GM23338 (cell line): Measurements from ENCODE around the gene ZNF892. TPM values are rescaled to one million over a fixed set of nuclear protein-coding genes. Genes with fewer than 3 reads are reported as not detected.

Experiments used
- ATAC-seq: fragments of 200-7000 bp; cut with Tn5 transposase; 3 replicates; pipeline ENCODE4 v1.9.1; 2020
- DNase-seq: peaks from one replicate; pipeline ENCODE4 v3.0.0-alpha.2; 2015; ENCODE audit warnings: low spot score
- H2AFZ ChIP-seq: fragments of 200-600 bp; sonication (generic); 2 replicates; pipeline ENCODE4 v1.8.0; 2016; ENCODE audit warnings: antibody characterized with exemption, mild to moderate bottlenecking, moderate library complexity
- H3F3A ChIP-seq: fragments of 200-600 bp; sonication (generic); replicated peaks from 2 replicates; pipeline ENCODE4 v1.8.0; 2017; ENCODE audit warnings: antibody characterized with exemption, mixed run types, low read depth
- H3K27ac ChIP-seq: fragments of 200-600 bp; sonication (generic); 2 replicates; pipeline ENCODE4 v1.6.1; 2016; ENCODE audit warnings: low read depth
- H3K27me3 ChIP-seq: fragments of 200-600 bp; sonication (generic); 2 replicates; pipeline ENCODE4 v1.8.0; 2016; ENCODE audit warnings: mild to moderate bottlenecking, mixed run types, moderate library complexity; ENCODE audit not compliant: insufficient read depth
- H3K36me3 ChIP-seq: fragments of 200-600 bp; sonication (generic); 2 replicates; pipeline ENCODE4 v1.8.0; 2016; ENCODE audit warnings: mild to moderate bottlenecking; ENCODE audit not compliant: insufficient read depth
- H3K4me1 ChIP-seq: fragments of 200-600 bp; sonication (generic); 2 replicates; pipeline ENCODE4 v1.8.0; 2016; ENCODE audit warnings: mild to moderate bottlenecking, moderate library complexity; ENCODE audit not compliant: insufficient read depth
- H3K4me2 ChIP-seq: fragments of 200-600 bp; sonication (generic); 2 replicates; pipeline ENCODE4 v1.7.1; 2017; ENCODE audit warnings: mixed run types
- H3K4me3 ChIP-seq: fragments of 200-600 bp; sonication (generic); 2 replicates; pipeline ENCODE4 v1.6.1; 2016; ENCODE audit warnings: mixed run types
- H3K79me2 ChIP-seq: fragments of 200-600 bp; sonication (generic); replicated peaks from 2 replicates; pipeline ENCODE4 v1.8.0; 2017; ENCODE audit warnings: mild to moderate bottlenecking; ENCODE audit not compliant: insufficient read depth
- H3K9me2 ChIP-seq: fragments of 200-600 bp; sonication (generic); 2 replicates; pipeline ENCODE4 v1.8.0; 2017; ENCODE audit not compliant: insufficient read depth
- H4K20me1 ChIP-seq: fragments of 200-600 bp; sonication (generic); replicated peaks from 2 replicates; pipeline ENCODE4 v1.8.0; 2017; ENCODE audit warnings: mild to moderate bottlenecking; ENCODE audit not compliant: insufficient read depth
- H3K27ac Mint-ChIP-seq: 2 replicates; pipeline ENCODE4 v1.8.0; 2020; ENCODE audit warnings: inconsistent platforms, mild to moderate bottlenecking, moderate library complexity, mixed read lengths
- H3K27me3 Mint-ChIP-seq: 3 replicates; pipeline ENCODE4 v1.8.0; 2022; ENCODE audit warnings: low read depth, mild to moderate bottlenecking, moderate library complexity, mixed read lengths, inconsistent platforms; ENCODE audit not compliant: insufficient read depth, poor library complexity
- H3K36me3 Mint-ChIP-seq: 3 replicates; pipeline ENCODE4 v1.8.0; 2021; ENCODE audit warnings: low read depth, mild to moderate bottlenecking, inconsistent platforms, moderate library complexity, mixed read lengths
- H3K4me1 Mint-ChIP-seq: 3 replicates; pipeline ENCODE4 v1.8.0; 2020; ENCODE audit warnings: mild to moderate bottlenecking, inconsistent platforms, mixed read lengths
- H3K4me3 Mint-ChIP-seq: 3 replicates; pipeline ENCODE4 v1.8.0; 2021; ENCODE audit warnings: moderate library complexity, mild to moderate bottlenecking, inconsistent platforms, mixed read lengths
- H3K9me3 Mint-ChIP-seq: 3 replicates; pipeline ENCODE4 v1.8.0; 2020; ENCODE audit warnings: moderate library complexity, mild to moderate bottlenecking, inconsistent platforms, mixed read lengths
- CTCF ChIP-seq, 2 experiments: fragments of 200-600 bp in 1 of 2; sonication (generic) in 1 of 2; conservative IDR thresholded peaks; 2 replicates each; pipeline versions ENCODE4 v1.5.1 to v1.6.1; 2016 to 2017; ENCODE audit warnings: antibody characterized with exemption in 2 of 2, low read depth in 2 of 2, mild to moderate bottlenecking in 2 of 2, moderate library complexity in 1 of 2
- EZH2 ChIP-seq: fragments of 200-600 bp; sonication (generic); IDR thresholded peaks from one replicate; pipeline ENCODE4 v1.8.0; 2017; ENCODE audit warnings: antibody characterized with exemption, mild to moderate bottlenecking, low read depth; ENCODE audit not compliant: unreplicated experiment
- EZH2phosphoT487 ChIP-seq: fragments of 200-600 bp; sonication (generic); IDR thresholded peaks from one replicate; pipeline ENCODE4 v1.8.1; 2018; ENCODE audit warnings: antibody characterized with exemption; ENCODE audit not compliant: unreplicated experiment
- JUNB ChIP-seq: IDR thresholded peaks from one replicate; pipeline ENCODE4 v1.6.1; 2016; ENCODE audit warnings: antibody characterized with exemption; ENCODE audit not compliant: unreplicated experiment
- NANOG ChIP-seq: IDR thresholded peaks from 2 replicates; pipeline ENCODE4 v1.6.1; 2016; ENCODE audit warnings: antibody characterized with exemption, borderline replicate concordance
- POLR2AphosphoS5 ChIP-seq: IDR thresholded peaks from 2 replicates; pipeline ENCODE4 v1.6.1; 2016; ENCODE audit warnings: antibody characterized with exemption, low read depth
- REST ChIP-seq: IDR thresholded peaks from one replicate; pipeline ENCODE4 v1.6.1; 2018; ENCODE audit warnings: antibody characterized with exemption; ENCODE audit not compliant: unreplicated experiment
- STAT1 ChIP-seq: IDR thresholded peaks from one replicate; pipeline ENCODE4 v1.6.1; 2016; ENCODE audit warnings: antibody characterized with exemption; ENCODE audit not compliant: unreplicated experiment
- ZNF331 ChIP-seq: fragments of 250-450 bp; sonication (Bioruptor Pico); IDR thresholded peaks from 2 replicates; pipeline ENCODE4 v1.5.0; 2020; ENCODE audit warnings: low read depth, mild to moderate bottlenecking, moderate library complexity
- ZNF462 ChIP-seq: fragments of 250-450 bp; sonication (Bioruptor Pico); IDR thresholded peaks from 2 replicates; pipeline ENCODE4 v1.5.0; 2020; ENCODE audit warnings: mild to moderate bottlenecking, moderate library complexity
- polyA plus RNA-seq: library from polyadenylated mRNA; unstranded; fragments of >200 nt; fragmentation: Nextera tagmentation; extraction: Ambion mirVana; gene quantifications from 2 replicates; pipeline ENCODE4 v1.2.1, GENCODE V29; 2016
- total RNA-seq: library from RNA; depleted of rRNA; stranded (reverse); fragments of >200 nt; shearing (Covaris generic); gene quantifications from 2 replicates; pipeline ENCODE4 v1.2.3, GENCODE V29; 2014

The ZNF892 gene
- total and polyA plus RNA-seq, 2 experiments from 2014 or later: 2.2 to 17.9 TPM

DNA sequence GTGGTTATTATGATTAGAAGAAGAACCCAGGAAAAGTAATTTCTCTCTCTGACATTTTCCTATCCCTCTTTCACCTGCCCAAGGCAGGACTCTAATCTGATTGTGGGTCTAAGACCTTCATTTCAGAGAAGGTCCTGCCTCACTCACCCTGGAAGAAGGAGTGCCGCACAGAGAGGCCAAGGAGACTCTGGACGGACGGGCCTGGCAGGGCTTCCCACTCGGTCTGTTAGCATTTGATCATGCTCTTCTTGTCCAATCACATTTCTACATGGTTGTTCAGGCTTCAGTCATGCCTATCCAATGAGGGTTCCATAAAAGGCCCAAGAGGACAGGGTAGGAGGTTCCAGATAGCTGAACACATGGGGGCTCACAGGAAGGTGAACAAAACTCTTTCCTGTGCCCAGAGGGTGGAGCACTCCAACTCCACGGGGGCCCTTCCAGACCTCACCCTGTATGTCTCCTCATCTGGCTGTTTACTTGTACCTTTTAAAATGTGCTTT lies 27.0 kb downstream of the ZNF892 start:
- Mint-ChIP-seq H3K4me3 (no peak overlapping the region), H3K27me3 (peaks cover 5% of the 10 kb centered on the region), H3K4me1 (peaks cover 2% of the 10 kb centered on the region; the same call in 2 of the 3 replicates), H3K9me3 (peaks cover 41% of the 10 kb centered on the region), H3K36me3 (peaks cover 6% of the 10 kb centered on the region; the same call in 2 of the 3 replicates), H3K27ac (no peak overlapping the region)
- H4K20me1 ChIP-seq: no peaks in the 10 kb centered on the region
- H3K27ac ChIP-seq: no peak overlapping the region
- no peaks in the 10 kb centered on the region for H3K4me1 ChIP-seq
- H3K27me3 ChIP-seq: no peaks in the 10 kb centered on the region
- no peak for ATAC-seq
- H2AFZ ChIP-seq: no peak overlapping the region
- H3K4me2 ChIP-seq: no peak overlapping the region
- no peak overlapping the region for H3K4me3 ChIP-seq
- H3K79me2 ChIP-seq: no peaks in the 10 kb centered on the region
- no peak for TF ChIP-seq JUNB
- TF ChIP-seq EZH2: no peak
- TF ChIP-seq NANOG: no peak
- TF ChIP-seq CTCF (conservative IDR thresholded peaks at IDR 0.05; ENCODE audit: low read depth in 2 of 2): no peak
- no peak for TF ChIP-seq REST
- no peak for TF ChIP-seq STAT1
- TF ChIP-seq ZNF331 (CRISPR knock-in tag): no peak
- no peak for TF ChIP-seq POLR2AphosphoS5
- TF ChIP-seq EZH2phosphoT487: no peak
- TF ChIP-seq ZNF462 (CRISPR knock-in tag): no peak
- no peaks in the 10 kb centered on the region for H3F3A ChIP-seq
- H3K9me2 ChIP-seq: no peaks in the 10 kb centered on the region; the same call in 1 of the 2 replicates
- DNase-seq: no peak
- H3K36me3 ChIP-seq: no peaks in the 10 kb centered on the region; the same call in 1 of the 2 replicates
